Measurements from ENCODE around the gene CD55.
A peak's percentile ranks its signal among the peaks of the same experiment; 100 is the strongest.

The CD55 gene, protein sequence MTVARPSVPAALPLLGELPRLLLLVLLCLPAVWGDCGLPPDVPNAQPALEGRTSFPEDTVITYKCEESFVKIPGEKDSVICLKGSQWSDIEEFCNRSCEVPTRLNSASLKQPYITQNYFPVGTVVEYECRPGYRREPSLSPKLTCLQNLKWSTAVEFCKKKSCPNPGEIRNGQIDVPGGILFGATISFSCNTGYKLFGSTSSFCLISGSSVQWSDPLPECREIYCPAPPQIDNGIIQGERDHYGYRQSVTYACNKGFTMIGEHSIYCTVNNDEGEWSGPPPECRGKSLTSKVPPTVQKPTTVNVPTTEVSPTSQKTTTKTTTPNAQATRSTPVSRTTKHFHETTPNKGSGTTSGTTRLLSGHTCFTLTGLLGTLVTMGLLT
- total RNA-seq: 20.9 to 80.2 (median 38.6) reads per million in 17 experiments

DNA sequence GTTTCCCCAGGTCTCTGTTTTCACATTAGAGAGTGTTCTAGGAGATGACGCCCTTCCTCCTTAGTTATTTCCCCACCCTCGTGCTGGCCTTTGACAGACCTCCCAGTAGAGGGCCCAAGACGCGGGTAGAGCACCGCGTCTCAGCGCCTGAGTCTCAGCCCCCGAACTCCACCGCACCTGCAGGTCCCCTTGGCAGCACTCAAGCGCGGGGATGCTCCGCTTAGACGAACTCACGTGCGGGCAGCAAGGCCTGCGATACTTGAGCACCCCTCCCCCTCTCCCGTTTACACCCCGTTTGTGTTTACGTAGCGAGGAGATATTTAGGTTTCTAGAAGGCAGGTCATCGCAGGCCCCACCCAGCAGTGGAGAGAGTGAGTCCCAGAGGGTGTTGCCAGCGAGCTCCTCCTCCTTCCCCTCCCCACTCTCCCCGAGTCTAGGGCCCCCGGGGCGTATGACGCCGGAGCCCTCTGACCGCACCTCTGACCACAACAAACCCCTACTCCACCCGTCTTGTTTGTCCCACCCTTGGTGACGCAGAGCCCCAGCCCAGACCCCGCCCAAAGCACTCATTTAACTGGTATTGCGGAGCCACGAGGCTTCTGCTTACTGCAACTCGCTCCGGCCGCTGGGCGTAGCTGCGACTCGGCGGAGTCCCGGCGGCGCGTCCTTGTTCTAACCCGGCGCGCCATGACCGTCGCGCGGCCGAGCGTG lies at the start of gene CD55:
Gene CD55, plus strand, starts transcription at position 600 of the 711 bp plus-strand sequence. Its CDS starts 88 bp downstream, at position 688.
- peak; percentile 96 to 98 (median 97) for DNase-seq

- DNase-seq: no peak
Observed at GRCh38 chr1:207274882-207275281, 46.6 kb upstream of the CD55 start.

DNA sequence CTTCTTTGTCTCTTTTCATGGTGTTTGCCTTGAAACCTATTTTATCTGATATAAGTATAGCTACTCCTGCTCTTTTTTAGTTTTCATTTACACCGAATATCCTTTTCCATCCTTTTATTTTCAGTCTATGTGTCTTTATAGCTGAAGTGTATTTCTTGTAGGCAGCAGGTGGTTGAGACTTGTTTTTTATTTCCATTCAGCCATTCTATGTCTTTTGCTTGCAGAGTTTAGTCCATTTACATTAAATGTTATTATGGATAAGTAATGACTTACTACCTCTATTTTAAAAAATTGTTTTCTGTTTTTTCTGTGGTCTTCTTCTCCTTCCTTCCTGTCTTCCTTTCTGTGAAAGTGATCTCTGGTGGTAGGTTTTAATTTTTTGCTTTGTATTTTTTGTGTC lies 45.0 kb upstream of the CD55 start:
- no peak for DNase-seq

- DNase-seq: no peak
Observed at GRCh38 chr1:207277241-207277640, 44.2 kb upstream of the CD55 start.

DNA sequence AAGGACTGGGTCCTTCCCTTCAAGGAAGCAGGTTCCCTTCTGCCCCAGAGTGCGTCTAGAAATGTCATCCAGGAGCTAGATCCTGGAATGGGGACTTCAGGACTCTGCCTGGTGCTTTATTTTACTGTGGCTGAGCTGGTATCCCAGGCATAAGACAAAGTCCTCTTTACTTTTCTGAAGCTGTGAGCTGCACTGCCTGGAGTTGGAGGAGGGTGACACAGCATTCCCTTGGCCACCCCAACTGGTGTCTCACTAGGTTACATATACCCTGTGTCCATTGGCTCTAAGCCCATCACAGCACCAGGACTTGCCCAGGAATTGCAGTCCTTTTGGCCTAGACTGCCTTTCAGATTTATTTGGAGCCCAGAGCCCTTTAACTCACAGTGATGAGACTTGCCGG lies 41.8 kb upstream of the CD55 start:
- DNase-seq: no peak

DNA sequence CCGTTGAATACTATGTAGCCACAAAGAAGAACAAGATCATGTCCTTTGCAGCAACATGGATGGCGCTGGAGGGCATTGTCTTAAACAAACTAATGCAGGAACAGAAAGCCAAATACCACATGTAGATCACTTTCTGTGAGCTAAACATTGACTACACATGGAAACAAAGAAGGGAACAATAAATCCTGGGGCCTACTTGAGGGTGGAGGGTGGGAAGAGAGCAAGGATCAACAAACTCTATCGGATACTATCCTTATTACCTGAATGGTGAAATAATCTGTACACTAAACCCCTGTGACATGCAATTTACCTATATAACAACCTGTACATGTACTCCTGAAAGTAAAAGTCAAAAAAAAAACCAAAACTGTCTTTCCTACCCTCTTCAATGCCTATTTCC lies 40.8 kb upstream of the CD55 start:
- no peak for DNase-seq

GRCh38 chr1:207282058-207282457 lies 39.4 kb upstream of the CD55 start:
- DNase-seq: peak in 3 of 4 experiments; percentile 13 to 62 (median 54)

DNA sequence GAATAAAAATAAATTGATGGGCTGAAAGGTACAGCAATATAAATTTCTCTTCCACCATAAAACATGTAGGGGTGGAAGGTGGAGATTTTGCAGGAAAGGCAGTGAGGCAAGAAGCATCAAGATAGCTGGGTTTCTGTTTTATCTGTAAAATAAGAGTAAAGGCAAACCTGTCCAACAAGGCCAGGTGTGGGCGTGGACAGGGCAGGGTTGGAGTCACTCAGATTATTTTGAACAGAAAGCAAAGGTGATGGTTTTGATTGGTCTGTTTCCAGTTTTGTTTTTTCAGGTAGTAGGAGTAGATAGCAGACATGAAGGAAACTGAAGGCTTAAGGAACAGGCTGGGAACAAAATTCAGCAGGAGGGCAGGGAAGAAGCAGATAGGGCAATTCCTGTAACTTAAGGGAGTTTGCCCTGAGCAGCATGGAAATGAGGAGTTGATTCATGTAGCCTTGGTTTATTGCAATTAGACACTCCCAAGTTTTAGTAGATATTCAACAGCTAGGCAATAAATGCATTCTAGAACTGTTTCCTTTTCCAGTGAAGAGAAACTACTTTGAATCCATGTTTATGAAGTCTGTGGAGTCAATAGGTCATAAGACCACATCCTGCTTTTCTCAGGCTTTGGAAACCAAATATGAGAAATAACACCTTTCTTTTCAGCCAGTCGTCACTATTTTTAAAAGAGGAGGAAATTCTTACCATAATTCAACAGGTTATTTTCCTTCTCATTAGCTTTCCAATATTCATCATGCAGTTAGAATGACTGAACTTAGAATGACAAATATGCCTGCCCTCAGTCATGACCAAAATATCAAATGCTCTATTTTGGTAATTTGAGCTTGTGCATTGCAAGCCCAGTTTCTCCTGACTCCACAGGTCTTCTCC lies 38.7 kb upstream of the CD55 start:
- no peak for DNase-seq

GRCh38 chr1:207283421-207283820 lies 38.1 kb upstream of the CD55 start:
- DNase-seq: no peak

DNA sequence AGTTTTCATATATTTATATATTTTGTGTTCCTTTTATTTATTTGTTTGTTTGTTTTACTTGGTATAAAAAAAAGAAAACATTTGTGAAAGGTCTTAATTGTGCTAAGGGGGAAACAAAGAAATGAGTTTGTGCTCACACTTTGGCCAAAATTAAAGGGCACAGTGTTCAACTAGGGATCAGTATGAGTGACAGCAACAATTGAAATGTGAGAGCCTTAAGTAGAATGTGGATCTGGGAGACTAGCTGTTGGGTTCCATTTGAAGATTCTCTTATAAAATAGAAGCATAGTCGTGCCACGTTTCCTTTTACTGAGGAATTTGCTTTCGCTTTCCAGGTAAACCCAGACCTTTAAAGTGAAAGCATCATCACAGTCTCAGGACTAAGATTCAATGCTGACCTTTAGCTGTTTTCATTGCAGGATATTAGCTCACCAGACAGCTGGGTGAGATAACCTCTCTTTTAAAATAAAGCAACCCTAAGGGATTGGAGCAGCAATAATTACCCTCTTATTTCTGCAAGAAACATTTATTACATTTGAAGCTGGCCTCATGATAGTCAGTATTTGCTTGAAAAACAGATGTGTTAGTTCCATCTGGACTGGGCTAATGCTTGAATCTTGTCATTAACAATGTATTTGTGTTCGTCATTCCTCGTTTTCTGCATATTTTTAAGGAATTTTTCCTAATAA lies 37.1 kb upstream of the CD55 start:
- DNase-seq: no peak

- no peak for DNase-seq
Observed at GRCh38 chr1:207286786-207287468, 34.6 kb upstream of the CD55 start.

GRCh38 chr1:207288315-207288714 lies 33.2 kb upstream of the CD55 start:
- DNase-seq: no peak

DNA sequence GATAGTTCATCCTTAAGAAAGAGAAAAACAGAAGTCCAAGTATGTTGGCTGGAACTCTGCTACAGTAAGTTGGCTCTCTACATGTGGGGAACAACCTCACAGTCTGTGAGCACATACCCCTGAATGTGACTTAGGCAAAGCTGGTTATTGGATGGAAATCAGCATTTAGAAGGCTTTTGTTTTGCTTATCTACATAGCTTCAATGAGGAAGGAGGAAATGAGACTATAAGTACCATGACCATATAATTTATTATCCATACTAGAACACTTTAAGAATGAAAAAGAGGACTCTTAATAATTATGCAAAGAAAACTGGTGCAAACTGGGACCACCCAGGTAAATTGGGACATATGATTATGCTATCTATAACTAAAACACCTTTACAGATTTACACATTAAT lies 31.7 kb upstream of the CD55 start:
- DNase-seq: no peak

- no peak for DNase-seq
Observed at GRCh38 chr1:207291723-207292122, 29.8 kb upstream of the CD55 start.

DNA sequence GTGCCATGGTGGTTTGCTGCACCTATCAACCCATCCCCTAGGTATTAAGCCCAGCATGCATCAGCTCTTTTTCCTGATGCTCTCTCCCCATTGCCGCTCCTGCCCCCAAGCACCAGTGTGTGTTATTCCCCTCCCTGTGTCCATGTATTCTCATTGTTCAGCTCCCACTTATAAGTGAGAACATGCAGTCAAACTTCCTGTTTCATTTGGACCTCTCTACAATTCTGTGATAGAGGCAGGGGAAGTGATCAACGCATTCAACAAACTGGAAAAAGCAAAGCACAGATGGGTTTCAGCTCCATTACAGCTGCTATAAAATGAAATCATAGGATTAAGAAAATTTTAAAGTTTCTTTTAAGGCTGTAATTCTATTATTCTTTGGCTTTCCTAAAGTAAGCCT lies 23.3 kb upstream of the CD55 start:
- DNase-seq: peak in 3 of 4 experiments; percentile 22 to 62 (median 43)

DNA sequence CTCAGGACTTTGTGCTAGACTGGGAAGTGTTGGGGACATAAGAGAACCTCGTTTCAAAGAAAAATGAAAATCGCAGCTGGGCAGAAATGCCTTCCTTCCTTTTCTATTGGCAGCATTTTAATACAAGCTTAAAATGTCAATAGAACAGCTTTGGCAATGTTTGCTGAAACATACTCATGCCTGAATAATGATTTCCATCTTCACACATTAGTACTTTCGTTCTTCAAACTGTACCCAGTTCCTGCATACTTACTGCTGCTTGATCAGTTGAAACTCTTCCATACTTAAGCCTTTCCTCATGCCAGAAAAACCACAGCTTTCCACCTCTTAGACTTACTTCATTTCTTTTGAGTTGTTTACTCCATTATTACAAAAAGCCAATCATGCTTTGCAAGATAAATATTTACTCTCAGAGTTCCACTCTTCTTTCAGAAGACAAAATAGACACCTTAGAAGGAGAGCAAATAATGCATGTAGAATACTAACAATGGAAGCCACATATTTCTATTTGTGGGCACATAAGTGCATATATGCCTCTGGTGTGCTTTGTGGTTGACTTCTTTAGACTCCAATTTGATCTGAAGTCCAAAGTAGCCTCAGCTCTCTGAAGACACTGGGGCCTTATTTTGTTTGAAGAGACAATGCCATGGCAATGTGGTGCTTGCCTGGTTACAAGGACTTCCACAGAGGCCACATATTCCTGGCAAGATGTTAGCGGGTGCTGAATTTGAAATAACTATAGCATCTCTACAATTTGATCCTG lies 22.7 kb upstream of the CD55 start:
- no peak for DNase-seq

DNA sequence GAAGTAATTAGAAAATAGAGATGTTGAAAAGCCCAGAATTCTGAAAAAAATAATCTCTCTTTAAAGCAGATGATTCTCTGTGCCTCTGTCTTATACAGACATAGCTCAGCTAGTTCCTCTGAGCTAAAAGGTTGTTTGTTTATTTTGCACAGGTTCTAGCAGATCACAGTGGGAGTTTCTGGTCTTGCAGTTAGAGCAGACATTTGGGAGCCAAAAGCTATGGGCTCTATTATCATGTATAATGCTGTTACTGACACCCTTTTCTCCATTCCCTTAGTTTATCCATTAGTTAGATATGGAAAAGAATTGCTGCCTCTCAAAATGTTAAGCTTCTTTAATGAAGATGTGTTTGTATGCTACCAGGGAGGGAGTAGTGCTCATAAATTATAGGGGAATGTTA lies 20.5 kb upstream of the CD55 start:
- no peak for DNase-seq

DNA sequence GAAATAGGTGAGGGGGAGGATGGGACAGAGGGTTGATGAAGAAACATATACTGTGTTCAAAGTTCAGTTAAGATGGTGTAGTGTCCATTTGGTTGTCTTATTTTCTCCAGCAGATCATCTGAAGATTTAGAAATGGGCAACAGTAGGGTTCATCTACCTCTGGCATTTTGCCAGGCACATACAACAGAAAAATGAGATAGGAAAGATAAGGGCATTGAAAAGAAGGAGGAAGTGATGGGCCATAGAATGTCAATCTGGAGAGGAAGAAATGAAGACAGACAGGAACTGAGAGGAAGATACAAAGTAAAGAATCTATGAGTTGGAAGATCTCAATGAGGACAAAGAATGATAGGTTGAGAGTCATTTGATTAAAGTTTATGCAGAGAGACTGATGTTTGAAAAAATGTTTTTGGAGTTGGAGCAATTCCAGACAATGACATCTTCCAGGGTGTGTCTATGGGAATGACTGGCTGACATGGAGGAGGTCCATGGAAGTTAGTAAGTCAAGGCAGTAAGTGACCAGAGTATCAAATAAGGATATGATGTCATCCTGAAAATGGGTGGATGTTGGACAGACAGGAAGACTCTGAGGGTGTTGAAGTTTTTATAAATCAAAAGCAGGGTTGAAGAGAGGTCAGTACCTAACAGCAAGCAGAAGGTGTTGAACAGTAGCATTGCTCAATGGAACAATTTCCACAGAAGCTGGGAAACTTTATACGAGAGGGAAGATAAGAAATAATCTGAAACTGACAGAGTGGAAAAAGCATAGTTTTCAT lies 18.7 kb upstream of the CD55 start:
- DNase-seq: no peak

DNA sequence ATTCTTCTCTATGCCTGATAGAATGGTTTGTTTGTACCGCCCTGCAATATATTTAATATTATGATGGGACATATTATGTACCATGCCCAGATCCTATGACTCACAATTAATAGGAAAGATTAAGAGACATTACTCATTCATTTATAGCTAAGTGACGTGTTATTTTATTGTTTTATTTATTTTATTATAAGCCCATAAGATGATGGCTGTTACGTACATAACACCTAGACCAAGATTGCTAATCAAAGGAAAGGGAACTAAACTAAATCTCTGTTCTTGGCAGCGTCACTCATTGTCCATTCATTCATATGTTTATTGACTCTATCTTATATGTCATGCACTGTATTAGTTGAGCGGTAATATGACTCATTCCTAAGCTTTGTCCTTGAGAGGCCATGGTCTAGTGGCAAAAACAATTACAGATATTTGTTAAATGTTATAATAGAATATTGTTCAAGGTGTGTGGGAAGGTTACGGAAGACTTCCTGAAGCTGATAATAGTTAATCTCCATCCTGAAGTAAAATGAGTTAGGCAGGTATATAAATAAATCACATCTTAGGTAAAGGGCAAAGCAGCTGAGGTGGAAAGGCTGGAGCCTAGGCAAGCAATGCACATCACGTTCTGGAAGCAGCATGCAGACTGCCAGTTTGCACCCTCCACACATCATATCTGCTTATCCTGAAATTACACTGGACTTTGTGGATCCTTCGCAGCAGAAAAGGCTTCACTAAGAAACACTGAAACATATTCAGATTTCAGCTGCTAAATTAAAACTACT lies 16.6 kb upstream of the CD55 start:
- no peak for DNase-seq

Measured in suppressor macrophage (primary cell).